HG02798 (cell line): Measurements from ENCODE around the gene PEX11B.

ENCODE experiments used
- ATAC-seq: cut with Tn5 transposase; IDR thresholded peaks from one replicate; pipeline ENCODE4 v1.9.1; 2021; ENCODE audit warnings: mild to moderate bottlenecking; ENCODE audit not compliant: unreplicated experiment, poor library complexity

PEX11B gene

DNA sequence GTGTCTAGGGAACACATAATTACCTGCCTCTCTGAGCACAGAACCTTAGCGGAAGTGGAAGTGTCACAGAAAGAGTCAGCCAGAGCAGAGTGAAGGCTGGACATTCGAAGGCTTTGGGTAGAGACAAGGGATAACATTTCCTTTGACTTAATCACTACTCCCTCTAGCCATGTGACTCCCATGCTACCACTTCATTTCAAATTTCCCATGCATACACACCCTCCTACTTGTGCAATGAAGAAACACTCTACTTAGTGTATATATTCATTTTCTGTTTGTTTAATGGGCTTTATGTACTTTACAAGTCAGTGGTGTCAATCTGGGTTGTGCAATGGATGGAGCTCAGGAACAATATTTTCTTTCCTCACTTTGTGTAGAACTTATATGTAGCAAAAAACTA, 39.8 kb downstream of the PEX11B start:
- ATAC-seq: no peak

DNA sequence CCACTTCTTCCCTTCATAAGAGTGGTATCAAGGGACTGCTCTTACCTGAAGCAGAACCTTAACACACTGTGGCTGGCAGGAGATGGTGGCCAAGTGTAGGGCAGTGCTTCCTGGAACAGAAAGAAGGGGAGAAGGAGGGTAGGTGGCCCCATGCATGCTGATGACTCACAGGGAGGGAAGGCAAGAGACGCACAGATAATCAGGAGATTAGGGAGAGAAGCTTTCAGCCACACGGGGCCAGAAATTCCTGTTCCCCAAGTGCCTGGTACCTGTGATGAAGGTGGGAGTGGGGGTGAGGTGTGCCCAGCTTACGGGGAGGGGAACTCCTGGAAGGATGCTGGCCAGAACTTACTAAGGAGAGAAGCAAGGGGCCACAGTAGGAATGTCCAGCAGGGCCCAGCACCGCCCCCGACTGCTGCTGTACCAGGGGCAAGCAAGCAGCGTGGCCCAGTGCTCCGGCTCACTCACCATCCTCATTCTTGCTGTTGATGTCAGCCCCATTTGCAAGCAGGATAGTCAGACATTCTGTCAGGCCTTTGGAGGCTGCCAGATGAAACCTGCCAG, 40.5 kb downstream of the PEX11B start:
- no peak for ATAC-seq

DNA sequence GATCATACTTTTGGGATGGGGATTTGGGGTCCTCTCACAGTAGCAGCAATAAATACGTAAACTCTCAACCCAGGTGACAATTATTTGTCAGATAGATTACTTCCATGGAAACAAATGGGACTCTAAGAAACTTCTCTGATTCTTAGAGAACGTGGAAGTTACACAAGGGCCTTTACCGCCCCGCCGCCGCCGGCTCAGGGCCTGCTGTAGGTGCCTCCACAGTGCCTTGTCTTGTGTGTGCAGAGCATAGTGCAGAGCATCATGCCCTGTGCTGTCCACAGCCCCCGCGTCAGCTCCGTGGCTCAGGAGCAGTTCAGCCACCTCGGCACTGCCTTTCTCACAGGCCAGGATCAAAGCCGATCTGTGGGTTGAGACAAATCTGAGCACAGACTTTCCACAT, 43.9 kb downstream of the PEX11B start:
- ATAC-seq: no peak

DNA sequence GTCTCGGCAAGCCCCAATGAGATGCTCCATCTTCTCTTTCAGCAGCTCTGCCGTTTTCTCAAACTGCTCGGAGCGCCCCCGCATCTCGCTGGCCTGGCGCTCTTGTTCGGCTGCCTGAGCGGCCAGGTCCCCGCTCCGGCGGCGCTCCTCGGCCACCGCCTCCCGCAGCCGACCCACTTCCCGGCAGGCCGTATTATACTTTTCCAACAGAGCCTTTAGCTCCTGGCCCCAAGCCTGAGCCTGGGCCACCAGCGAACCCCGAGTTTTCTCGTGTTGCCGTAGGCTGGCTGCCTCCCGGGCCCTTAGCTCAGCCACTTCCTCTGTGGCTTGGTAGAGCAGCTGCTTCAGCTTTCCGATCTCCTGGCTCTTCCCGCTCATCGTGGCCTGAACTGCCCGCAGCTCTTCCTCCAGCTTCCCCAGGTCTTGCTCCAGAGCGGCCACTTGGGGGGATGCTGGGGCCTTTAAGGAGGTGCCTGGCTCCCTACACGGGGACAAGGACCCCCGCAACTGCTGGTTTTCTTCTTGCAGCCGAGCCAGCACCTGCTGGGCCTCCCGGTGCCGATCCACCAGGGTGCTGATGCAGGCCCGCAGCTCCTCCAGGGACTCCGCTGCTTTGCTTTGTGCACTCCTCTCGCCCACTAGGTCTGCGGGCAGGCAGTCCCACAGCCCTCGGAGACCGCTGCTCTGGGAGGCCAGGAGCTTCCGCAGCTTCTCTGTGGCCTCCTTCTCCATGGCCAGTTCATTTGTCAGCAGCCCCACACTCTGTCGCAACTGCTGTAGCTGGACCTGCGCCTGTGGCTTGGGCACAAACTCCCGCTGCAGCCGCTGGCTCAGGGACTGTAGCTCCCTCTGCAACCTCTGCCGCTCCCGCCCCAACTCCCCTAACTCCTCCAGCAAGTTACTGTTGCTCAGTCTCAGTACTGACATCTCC, 46.3 kb downstream of the PEX11B start:
- no peak for ATAC-seq

DNA sequence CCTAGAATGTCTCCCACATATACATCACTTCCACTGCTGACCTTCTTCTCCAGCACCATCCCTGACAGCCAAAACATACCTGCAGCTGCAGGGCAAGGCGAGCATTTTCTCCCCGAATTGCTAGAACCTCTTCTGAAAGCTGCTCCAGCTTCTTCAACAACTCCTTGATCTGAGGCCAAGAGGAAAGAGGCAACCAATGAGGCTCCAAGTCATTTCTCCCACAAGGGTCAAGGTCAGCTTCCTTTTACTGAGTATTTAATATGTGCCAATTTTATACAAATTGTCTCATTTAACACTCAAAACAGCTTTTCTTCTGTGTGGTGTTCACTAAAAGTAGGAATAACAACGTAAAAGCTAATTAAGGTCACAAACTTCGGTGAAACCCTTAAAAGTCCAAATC, 50.3 kb downstream of the PEX11B start:
- no peak for ATAC-seq

DNA sequence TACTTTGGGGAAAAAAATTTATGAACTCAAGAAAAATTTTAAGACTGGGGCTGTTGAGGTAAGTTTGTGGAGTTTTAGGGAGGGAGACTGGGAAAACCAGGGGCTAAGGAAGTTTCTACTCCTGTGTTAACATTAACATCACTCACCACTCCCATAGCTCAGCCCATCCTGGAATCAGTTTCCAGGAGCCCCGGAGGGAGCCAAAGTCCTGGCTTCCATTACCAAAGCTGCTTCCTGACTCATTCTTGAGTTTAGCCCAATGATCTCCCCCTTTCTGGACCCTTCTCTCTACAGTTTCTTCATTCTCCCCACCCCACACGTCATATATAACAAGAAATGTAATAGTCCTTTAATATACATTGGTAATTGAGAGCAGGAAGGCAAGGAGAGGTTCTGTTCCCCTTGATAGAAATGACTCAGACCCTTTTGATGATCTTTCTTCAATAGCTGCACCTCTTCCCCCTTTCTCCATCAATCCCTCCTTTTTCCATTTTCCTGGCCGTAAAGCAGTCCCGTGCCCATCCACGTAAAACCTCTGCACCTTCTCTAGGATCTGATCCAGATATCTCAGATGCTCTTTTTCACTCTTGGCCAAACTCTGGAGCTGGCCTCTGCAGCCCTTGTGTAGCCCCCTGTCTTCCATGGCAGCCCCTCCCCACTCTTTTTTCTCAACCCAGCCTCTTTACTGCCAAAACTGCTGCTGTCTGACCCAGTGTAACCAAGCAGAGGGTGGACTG, 55.1 kb downstream of the PEX11B start:
- no peak for ATAC-seq
